Transverse colon (tissue), 4 donors: Measurements from ENCODE around the gene TULP1. TPM values are rescaled to one million over a fixed set of nuclear protein-coding genes. Genes with fewer than 3 reads are reported as not detected.

Source experiments
- DNase-seq: peaks from one replicate; pipeline ENCODE4 v3.0.0-alpha.2; 2019
- H3K27ac ChIP-seq, 4 donors: fragments of 200-600 bp; sonication (generic); 2 replicates each; pipeline ENCODE4 v1.5.1; 2016 to 2018; ENCODE audit warnings: inconsistent platforms in 4 of 4
- H3K27me3 ChIP-seq: fragments of 200-600 bp; sonication (generic); 2 replicates; pipeline ENCODE4 v1.5.1; 2017; ENCODE audit warnings: inconsistent platforms
- H3K36me3 ChIP-seq, 4 donors: fragments of 200-600 bp; sonication (generic); 2 replicates each; pipeline ENCODE4 v1.5.1; 2017 to 2019; ENCODE audit warnings: inconsistent platforms in 4 of 4
- H3K4me1 ChIP-seq, 4 donors: fragments of 200-600 bp; sonication (generic); 2 replicates each; pipeline ENCODE4 v1.5.1; 2017 to 2020; ENCODE audit warnings: inconsistent platforms in 4 of 4
- H3K4me3 ChIP-seq, 4 donors: fragments of 200-600 bp; sonication (generic); 1 replicate in 1 of 4; 2 replicates in 3 of 4; pipeline versions ENCODE4 v1.5.1 to v1.6.1; 2017 to 2019; ENCODE audit warnings: inconsistent platforms in 4 of 4
- H3K9me3 ChIP-seq, 2 donors: fragments of 200-600 bp; sonication (generic); 2 replicates each; pipeline ENCODE4 v1.5.1; 2017 to 2019; ENCODE audit warnings: inconsistent platforms in 2 of 2
- CTCF ChIP-seq, 5 experiments: fragments of 200-600 bp in 3 of 5; fragments of 450-650 bp in 2 of 5; sonication (generic) in 3 of 5; IDR thresholded peaks; 1 replicate in 2 of 5; 2 replicates in 3 of 5; pipeline ENCODE4 v1.5.1; 2016 to 2017; ENCODE audit warnings: antibody characterized with exemption in 5 of 5, inconsistent platforms in 3 of 5, mild to moderate bottlenecking in 2 of 5, moderate library complexity in 1 of 5
- EP300 ChIP-seq: sonication (generic); formaldehyde crosslinking; IDR thresholded peaks from one replicate; pipeline ENCODE4 v1.6.1; 2017; ENCODE audit warnings: antibody characterized with exemption, low read depth
- POLR2A ChIP-seq: fragments of 450-650 bp; IDR thresholded peaks from one replicate; pipeline ENCODE4 v1.6.1; 2016; ENCODE audit warnings: antibody characterized with exemption, mild to moderate bottlenecking, moderate library complexity
- POLR2AphosphoS5 ChIP-seq, 3 donors: sonication (generic); formaldehyde crosslinking; IDR thresholded peaks; one replicate each; pipeline ENCODE4 v1.6.1; 2016; ENCODE audit warnings: antibody characterized with exemption in 3 of 3
- WGBS, 2 donors: methylation state at CpG; one replicate each; pipeline ENCODE4 v1.1.5; 2018; ENCODE audit warnings: low coverage in 1 of 2; 5-methylcytosine and 5-hydroxymethylcytosine counted together
- in situ Hi-C, 4 donors: fragments of 200-750 bp; cut with MboI; loops; one replicate each; pipeline versions ENCODE4 v1.15.0 to v1.15.1; 2017; ENCODE audit warnings: low sequenced_read_pairs in 3 of 4, low pct_ligation_motif_present in 1 of 4, low pct_unique_long_range_greater_than_20kb in 1 of 4
- intact Hi-C: fragments of 100-400 bp; cut with DNase I; formaldehyde crosslinking; loops from one replicate; pipeline ENCODE4 v1.15.1; 2023; ENCODE audit warnings: low total_unique reads
- total RNA-seq, 4 donors: library from RNA; depleted of rRNA; stranded (reverse); fragments of >200 nt; gene quantifications; one replicate each; pipeline ENCODE4 v1.1.0, GENCODE V29; 2016

The TULP1 gene
- total RNA-seq, 4 donors from 2014 or later: not detected

- Histone ChIP-seq H3K36me3 (no peaks in the 10 kb centered on the region), H3K9me3 (no peaks in the 10 kb centered on the region), H3K27me3 (no peaks in the 10 kb centered on the region), H3K4me1 (peaks cover 9 to 21% (median 16%) of the 10 kb centered on the region in 4 donors), H3K27ac (no peak overlapping the region), H3K4me3 (no peak overlapping the region)
- no peak for DNase-seq
- no peak for TF ChIP-seq POLR2A
- TF ChIP-seq EP300: no peak
- TF ChIP-seq POLR2AphosphoS5 (IDR thresholded peaks at IDR 0.05): no peak
- no peak for TF ChIP-seq CTCF (IDR thresholded peaks at IDR 0.05)
- in situ Hi-C loops (loop anchor here in 1 of 4 donors (5.0 kb wide), 1 partner anchor 112 kb away; the partner anchor contains the start of gene PPARD), intact Hi-C loops (loop anchor here (1.0 to 10.0 kb wide), 3 partner anchors 13 to 1030 kb away; partner anchors contain the start of genes PPARD and RPS10)
- 84 to 90% methylated on average over 5 to 9 of the region's 9 CpGs for WGBS, 2 donors
These were observed 58.1 kb downstream of the TULP1 start for GRCh38 chr6:35454391-35455110.

GRCh38 chr6:35453236-35453635 is 59.5 kb downstream of the TULP1 start:
- Histone ChIP-seq H3K4me3 (peak overlapping the region in 2 of 4 donors; percentile 66 to 69), H3K36me3 (no peaks in the 10 kb centered on the region), H3K27ac (no peak overlapping the region), H3K27me3 (no peaks in the 10 kb centered on the region), H3K4me1 (peaks cover 9 to 21% (median 16%) of the 10 kb centered on the region in 4 donors), H3K9me3 (no peaks in the 10 kb centered on the region)
- intact Hi-C loops: loop anchor here (5.0 to 10.0 kb wide), 2 partner anchors 111 to 1028 kb away; partner anchors contain the start of genes PPARD and RPS10
- no peak for DNase-seq
- TF ChIP-seq EP300: no peak
- TF ChIP-seq POLR2AphosphoS5 (IDR thresholded peaks at IDR 0.05): no peak
- no peak for TF ChIP-seq CTCF (IDR thresholded peaks at IDR 0.05)
- no peak for TF ChIP-seq POLR2A
- WGBS, 2 donors: 13 to 33% methylated on average over 3 of the region's 3 CpGs
- in situ Hi-C loops: loop anchor here in 1 of 4 donors (5.0 kb wide), 1 partner anchor 111 kb away; the partner anchor contains the start of gene PPARD

- 0 to 1% methylated on average over 15 to 56 of the region's 87 CpGs for WGBS, 2 donors
- Histone ChIP-seq H3K4me1 (peaks cover 9 to 21% (median 16%) of the 10 kb centered on the region in 4 donors), H3K36me3 (no peaks in the 10 kb centered on the region), H3K27me3 (no peaks in the 10 kb centered on the region), H3K27ac (peak within 1 kb of the TSS; percentile 69 to 88 (median 84)), H3K9me3 (no peaks in the 10 kb centered on the region), H3K4me3 (peak within 1 kb of the TSS; percentile 47 to 69 (median 65))
- DNase-seq: peak; percentile 98
- intact Hi-C loops (loop anchor here (5.0 to 10.0 kb wide), 2 partner anchors 110 to 1028 kb away; partner anchors contain the start of genes PPARD and RPS10), in situ Hi-C loops (loop anchor here in 1 of 4 donors (5.0 kb wide), 1 partner anchor 110 kb away; the partner anchor contains the start of gene PPARD)
- TF ChIP-seq POLR2A: peak; percentile 29
- peak; percentile 34 to 71 (median 69) for TF ChIP-seq POLR2AphosphoS5 (IDR thresholded peaks at IDR 0.05)
- no peak for TF ChIP-seq EP300
- TF ChIP-seq CTCF (IDR thresholded peaks at IDR 0.05): no peak
These were observed 60.3 kb downstream of the TULP1 start, which contains the start of gene FANCE for GRCh38 chr6:35452183-35453090. FANCE (plus strand) TSS chr6:35452338; CDS start chr6:35452546, 208 bp downstream.
